Adrenal gland (tissue), 5 donors: Measurements from ENCODE around the gene PCGF2.

Experiments used
- CTCF ChIP-seq, 6 experiments: fragments of 450-650 bp in 4 of 6; fragments of 200-600 bp in 2 of 6; sonication (generic) in 1 of 6; IDR thresholded peaks; 1 replicate in 5 of 6; 2 replicates in 1 of 6; pipeline versions ENCODE4 v1.5.1 to v1.8.0; 2016 to 2021; ENCODE audit warnings: antibody characterized with exemption in 6 of 6, mild to moderate bottlenecking in 2 of 6, moderate library complexity in 1 of 6
- POLR2A ChIP-seq, 2 donors: fragments of 450-650 bp; IDR thresholded peaks; one replicate each; pipeline ENCODE4 v1.6.1; 2017; ENCODE audit warnings: antibody characterized with exemption in 2 of 2, mild to moderate bottlenecking in 2 of 2, moderate library complexity in 1 of 2
- donor health status: DM: no; HTN: no; CAD: no.

- TF ChIP-seq CTCF (IDR thresholded peaks at IDR 0.05) (no peak), POLR2A (IDR thresholded peaks at IDR 0.05) (no peak)
These were observed 14.1 kb upstream of the PCGF2 start for GRCh38 chr17:38762231-38762630.
